Hippocampal formation (tissue), 2 donors: ENCODE measurements around the gene OPCML.

Source experiments
- DNase-seq, 2 donors: peaks; one replicate each; lab custom pipeline; 2025; lab: John Stamatoyannopoulos, UW

The OPCML gene

DNA sequence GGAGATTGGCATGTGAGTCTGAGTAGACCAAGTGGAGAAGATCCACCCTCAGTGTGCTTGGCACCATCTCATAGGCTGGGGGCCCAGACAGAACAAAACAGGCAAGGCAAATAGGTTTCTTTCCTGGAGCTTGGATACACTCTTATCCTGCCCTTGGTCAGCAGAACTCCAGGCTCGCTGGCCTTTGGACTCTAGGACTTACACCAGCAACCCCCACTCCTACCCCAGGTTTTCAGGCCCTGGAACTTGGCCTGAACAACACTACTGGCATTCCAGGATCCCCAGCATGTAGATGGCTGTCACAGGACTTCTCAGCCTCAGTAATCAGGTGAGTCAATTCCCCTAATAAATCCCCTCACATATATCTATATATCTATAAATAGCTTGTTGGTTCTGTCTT lies 637.7 kb downstream of the OPCML start:
- DNase-seq: no peak

DNA sequence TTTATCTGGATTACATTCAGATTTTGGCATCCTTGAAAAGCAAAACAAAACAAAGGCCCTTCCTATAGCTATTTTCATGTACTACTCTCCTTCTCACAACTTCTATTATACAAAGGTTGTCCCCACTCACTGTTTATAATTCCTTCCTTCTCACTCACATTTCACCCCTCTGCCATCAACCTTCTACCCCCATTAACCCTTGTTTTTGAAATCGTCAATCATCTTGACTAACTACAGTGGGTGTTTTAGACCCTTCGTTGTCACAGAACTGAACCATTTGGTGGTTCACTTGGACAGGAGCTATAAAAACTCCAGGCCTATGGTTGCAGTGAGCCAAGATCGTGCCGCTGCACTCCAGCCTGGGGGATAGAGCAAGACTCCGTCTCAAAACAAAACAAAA lies 639.4 kb downstream of the OPCML start:
- no peak for DNase-seq

DNA sequence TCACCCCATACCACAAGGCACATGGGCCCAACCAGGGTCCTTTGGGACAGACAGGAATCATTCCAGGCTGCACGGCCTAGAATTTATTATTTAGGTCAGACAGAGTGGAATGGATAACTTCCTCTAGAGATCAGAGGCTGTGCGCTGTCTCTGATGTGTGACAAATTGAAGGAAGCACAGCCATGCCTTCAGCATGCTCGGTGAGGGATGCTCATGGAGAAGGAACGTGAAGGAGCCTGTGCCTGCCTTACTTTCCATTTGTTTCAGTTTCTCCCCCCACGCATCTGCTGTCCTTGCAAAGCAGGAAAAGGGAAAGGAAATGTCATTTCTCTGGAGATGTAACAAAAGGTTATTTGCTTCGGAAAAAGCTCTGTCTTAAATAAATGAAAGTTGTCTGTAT lies 644.1 kb downstream of the OPCML start:
- DNase-seq: no peak

DNA sequence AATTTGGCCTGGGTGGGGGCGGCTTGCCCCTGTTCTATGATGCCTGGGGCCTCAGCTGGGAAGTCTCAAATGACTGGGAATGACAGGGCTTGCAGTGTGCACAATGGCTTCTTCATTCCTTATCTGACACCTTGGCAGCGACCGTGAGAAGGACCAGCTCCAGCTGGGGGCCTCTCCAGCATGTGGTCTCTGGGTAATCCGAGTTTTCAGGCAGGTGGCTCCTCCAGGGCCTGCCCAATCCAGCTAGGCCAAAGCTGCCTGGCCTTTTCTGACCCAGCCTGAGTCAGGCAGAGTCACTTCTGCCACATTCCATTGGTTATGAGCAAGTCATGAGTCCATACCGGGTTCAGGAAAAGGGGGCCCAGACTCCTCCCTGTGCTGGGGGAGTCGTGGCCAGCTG lies 646.0 kb downstream of the OPCML start:
- no peak for DNase-seq

DNA sequence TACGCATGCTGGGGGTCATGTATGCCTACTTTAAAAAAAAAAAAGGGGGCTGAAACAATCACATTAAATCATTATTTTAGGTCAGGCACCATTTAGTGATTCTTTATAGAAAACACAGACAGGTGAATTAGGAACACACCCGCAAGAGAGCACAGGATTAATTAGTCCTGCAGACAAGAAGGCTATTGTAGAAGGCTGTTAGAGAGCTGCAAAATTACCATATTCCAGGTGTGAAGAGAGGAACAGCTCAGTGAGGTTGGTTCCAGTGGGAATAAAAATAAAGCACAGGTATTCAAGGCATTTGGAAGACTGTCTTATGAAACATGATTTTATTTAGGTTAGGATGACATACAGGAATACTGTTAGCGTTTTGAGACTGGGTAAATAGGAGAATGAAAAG lies 649.1 kb downstream of the OPCML start:
- DNase-seq: no peak

DNA sequence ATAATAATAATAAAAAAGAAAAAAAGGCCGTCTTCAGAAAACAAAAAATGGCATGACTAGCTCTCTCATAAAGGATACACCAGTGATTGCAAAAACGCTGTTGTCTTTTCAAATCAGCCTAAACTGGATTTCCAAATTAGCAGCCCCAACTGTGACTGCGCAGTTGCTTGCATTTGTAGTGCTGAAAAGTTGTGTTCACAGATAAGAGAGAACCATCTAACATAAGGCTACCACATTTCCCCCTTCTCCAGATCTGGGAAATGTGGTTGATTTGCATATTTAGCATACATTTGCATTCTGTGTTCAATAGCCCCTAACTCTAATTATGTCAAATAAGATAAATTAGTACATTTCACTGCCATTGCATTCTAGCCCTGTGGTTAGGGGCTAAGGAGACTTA lies 650.7 kb downstream of the OPCML start:
- DNase-seq: no peak

DNA sequence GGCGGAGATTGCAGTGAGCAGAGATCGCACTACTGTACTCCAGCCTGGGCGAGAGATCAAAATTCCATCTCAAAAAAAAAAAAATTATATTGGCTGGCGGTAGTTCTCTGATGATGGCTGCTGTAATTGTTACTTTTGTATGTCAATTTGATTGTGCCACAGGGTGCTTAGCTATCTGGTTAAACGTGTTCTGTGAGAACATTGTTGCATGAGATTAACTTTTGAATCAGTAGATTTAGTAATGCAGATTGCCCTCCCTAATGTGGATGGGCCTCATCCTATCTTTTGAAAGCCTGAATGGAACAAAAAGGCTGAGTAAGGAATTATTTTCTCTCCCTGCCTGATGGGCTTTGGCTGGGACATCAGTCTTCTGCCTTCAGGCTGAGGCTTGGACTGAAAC lies 654.2 kb downstream of the OPCML start:
- DNase-seq: no peak

DNA sequence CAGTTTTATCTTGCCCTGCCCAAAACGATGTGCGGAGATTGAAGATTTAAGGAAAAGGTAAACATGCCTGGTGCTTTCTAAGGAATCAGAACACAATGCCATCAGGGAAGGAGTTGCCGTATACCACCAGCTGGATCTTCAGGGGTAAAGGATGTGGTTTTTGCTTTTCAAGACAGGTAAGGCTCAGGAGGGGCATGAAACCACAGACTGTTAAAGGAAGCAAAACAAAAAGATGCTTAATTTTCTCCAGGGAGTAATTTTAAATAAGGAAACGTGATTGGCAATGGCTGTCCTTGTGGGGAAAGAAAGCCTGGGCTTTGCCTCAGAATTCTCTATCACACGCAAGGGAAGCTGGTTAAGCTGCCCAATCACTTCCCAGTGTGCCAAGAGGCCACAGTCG lies 655.6 kb downstream of the OPCML start:
- no peak for DNase-seq

DNA sequence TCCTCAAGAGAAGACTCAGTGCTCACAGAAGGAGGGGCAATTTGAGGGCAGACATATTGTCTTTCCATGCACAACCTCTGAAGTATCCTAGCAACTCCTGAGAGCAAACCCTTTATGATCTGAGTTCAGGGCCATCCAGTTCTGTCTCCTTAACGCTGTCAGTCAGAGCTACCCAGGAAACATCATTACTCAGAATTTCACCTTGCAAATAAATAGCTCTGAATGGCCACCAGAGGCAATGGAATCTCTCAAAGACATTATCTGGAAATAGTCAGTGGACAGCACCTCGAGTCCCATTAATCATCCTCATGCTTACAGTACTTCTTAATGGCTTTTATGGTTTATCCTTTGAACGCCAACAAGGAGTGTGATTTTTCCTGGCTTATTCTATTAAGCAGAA lies 656.1 kb downstream of the OPCML start:
- DNase-seq: no peak

DNA sequence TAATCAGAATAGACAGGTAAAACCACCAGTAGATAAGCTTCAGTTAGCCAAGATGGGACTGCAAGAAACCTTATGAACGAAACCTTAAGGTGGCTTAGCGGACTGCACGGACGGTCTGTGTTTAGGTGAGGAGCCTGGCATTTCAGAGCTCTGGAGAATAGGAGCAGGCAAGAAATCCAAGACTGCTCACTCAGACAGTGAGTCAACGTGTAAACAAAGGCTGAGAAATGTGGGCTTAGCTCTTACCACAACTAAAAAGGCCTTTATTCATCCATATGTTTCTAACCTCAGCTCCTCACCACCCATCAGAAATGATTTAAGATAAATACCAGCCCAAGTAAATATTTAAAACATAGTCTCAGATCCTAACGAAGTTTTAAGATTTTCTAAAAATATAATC lies 657.7 kb downstream of the OPCML start:
- no peak for DNase-seq

DNA sequence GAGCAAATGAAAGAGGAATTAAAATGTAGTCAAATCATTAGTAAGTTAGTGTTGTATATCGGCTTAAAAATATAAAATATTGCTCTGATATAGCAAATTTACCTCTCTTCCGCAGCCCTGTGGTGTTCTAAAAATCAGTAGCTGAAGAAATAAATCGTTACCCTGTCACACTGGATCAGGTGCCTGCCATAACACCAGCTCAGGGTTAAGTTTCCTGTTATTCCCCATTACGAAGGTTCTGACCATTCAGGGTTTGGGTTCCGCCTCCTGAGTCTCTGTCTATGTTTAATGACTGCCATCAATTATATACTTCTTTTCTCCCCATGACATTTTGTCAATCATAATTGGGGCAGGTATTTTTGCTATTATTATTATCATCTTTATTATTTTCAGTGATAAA lies 658.5 kb downstream of the OPCML start:
- DNase-seq: no peak

DNA sequence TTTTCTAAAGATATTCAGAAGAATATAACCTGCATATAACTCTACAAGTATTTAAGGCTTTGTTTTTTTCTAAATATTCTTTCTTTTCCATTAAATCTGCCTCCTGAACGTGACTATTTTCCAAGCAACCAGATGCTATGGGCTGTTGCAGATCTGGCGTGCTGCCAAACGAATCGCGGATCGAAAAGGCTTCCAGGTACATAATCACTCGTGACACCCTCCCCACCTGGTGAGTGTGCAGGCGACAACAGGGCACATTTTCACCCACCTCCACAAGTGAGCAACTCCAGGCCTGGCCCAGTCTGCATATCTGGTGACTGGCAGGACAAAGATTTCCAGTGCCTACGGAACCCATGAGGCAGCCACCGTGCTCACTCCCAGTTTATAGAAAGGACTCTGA lies 660.1 kb downstream of the OPCML start:
- DNase-seq: no peak

DNA sequence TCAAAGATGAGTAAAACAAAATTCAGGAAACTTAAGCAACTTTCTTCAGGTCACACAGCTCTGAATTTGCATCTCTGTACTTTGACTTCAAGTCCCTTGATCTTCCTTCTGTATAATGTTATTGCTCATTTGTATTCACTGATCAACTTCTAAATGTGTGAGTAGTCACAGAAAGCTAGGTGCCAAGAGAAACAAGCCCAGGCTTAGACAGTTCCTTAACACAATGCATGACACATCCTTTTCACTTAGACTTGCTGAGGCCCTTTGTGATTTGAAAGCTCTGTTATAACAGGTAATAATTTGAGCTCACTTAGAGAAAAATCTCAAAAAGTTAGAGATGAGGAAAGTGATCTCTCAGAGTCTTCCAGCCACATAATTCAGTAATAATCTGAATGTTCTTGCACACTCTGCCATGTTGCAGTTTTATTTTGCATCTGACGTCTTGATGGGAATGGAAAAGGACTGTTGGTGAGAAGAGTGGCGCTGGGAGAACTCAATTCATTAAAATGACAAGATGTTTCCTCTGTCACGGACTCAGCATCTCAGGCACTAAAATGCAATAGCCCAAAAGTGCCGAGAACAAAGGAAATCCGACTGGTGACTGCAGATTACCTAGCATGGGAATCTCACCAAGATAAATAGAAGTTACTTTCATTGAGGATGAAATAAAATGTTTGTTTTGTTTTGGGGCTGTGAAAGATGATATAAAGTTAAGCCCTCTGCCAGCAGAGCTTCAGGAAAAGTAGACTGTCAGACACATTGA lies 665.3 kb downstream of the OPCML start:
- DNase-seq: no peak

DNA sequence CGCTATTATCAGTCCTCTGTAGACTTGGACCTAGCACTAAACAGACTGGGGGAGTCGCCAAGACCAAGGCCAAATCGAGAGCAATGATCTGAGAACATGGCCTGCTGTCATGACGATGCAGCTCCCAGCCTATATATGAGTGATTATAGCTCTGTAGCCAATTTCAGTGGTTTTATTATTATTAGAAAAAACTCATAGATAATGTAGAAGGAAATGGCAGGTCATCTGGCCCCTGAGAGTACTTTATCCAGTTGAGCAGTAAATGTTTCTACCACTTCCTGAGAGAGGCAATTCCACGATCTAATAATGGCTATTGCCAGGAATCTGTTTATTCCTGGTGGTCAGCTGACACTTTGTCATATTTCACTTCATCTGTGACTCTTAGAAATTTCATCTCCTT lies 666.7 kb downstream of the OPCML start:
- DNase-seq: no peak

DNA sequence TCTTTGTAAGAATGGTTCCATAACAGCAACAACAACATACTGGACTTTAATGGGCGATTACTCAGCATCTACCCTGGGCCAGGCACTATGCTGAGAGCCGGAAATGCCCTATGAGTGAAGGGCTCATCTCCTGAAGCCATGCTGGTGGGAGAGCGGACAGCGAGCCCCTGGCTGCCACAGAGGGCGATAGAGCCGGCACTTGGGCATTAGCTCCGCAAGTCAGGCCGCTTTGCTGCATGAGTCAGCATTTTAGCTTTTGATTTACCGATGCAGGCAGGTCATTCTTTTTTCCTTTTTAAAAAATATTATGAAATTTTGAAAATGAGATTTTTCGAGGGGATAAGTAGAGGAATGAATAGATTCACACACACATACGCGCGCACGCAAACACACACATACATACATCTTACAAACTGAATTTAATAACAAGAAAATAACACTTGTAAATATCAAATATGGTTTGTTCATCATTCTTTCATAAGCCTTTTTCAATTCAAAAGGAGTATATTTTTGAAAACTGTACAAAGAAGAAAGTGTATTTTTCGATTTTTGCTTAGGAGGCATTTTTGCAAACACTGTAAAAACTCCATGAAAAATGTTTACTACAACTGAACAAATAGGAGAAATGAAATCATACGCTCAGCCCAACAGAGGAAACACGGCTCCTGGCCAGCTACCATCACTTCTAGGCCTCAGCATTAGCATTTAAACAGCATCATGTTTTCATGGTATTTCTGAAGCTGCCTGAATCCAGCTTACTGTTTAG lies 667.3 kb downstream of the OPCML start:
- DNase-seq: no peak

DNA sequence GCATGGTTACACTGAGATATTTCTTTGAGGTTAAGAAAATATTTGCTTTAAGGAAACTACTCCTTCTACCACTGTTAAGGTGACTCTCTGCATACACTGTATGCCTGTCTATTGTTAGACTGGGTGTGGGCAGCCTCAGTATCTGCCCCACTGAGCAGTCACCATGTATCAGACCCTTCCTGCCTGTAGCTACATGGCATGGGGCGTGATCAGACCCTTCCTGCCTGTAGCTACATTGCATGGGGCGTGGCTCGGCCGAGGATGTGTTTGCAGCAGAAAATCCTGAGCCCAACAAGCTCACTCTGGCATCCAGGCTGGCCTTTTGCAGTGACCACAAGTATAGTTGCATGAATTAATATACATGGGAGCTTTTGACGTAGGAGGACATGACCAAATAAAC lies 669.4 kb downstream of the OPCML start:
- no peak for DNase-seq

DNA sequence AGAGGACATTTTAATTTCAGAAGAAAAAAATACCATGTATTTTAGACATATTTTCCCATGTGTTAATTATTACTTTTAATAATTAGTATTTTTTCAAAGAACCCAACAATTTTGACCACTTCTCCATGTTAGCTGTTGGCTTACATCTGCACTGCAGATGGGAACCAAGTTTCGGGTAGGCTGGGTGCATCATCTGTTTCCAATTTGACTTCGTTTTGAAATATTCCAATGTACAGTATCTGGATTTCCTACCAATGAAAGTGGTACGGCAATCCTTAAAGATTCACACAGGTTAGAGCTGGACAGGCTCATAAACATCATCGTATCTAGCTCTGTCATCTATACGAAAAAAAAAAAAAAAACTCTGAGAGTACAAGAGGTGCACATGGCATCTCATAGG lies 670.2 kb downstream of the OPCML start:
- no peak for DNase-seq

DNA sequence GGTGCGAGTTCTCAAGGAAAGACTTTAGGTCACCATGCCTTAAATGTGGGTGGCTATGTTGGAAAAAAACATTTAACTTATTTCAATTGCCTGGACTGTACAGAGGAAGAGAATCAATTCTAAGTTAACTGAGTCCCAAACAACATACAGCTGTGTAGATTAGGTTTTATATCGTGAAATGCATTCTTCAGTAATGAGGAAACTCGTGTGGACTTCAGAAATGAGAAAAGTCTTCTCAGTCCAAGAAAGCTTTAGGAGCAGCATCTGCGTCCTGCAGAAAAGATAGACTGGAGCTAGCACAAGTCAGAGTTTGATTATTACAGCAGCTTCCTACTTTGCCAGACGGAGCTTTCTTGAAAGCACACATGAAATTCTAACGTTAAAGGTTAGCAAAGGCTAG lies 673.0 kb downstream of the OPCML start:
- no peak for DNase-seq

DNA sequence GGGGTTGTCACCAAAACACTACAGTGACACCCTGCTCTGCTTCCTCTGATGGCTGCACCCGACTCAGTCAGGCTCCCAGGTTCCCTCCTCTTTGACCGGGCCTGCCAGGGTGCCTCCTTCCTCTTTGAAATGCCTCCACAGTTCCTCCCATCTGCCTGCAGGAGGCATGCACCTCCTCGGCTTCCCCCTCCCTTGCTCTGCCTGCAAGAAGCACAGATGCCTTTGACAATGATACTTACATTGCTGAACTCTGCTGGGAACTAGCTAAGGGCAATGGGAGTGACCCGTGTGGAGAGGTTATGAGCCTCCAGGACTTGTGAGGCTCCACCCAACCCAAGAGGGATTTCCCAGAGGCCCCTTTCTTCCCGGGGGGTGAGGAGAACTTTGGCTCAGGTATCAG lies 674.1 kb downstream of the OPCML start:
- DNase-seq: no peak

DNA sequence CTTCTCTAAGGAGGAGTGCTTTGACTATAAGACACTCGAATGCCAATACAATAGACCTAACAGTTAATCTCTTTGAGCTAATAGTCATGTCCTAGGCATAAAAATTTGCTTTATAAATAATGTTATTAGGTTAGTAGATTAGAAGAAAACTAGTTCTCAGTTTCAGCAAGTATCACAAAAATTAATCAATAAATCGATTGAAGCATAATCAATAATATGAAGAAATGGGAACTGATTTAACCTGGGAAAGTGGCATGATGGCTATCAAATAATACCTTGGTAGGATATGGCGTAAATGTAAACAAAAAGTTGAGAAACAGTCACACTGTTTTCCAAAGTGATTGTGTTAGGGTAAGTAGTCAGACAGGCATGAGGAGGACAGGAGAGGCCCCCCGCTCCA lies 676.3 kb downstream of the OPCML start:
- DNase-seq: no peak

DNA sequence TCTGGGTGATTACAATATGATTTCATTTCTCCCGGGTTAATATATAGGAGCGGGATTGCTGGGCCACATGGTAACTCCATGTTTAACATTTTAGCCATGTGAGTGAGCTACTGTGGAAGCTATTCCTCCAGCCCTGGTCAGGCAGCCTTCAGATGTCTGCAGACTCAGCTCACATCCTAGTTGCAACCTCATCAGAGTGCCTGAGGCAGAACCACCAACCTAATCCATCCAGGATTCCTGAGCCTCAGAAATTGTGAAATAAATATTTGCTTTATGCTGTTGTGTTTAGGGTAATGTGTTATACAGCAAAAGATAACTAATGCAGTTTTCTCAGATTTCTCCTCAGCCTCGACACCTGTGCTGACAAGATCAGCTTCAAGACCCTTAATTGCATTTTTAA lies 676.8 kb downstream of the OPCML start:
- no peak for DNase-seq

DNA sequence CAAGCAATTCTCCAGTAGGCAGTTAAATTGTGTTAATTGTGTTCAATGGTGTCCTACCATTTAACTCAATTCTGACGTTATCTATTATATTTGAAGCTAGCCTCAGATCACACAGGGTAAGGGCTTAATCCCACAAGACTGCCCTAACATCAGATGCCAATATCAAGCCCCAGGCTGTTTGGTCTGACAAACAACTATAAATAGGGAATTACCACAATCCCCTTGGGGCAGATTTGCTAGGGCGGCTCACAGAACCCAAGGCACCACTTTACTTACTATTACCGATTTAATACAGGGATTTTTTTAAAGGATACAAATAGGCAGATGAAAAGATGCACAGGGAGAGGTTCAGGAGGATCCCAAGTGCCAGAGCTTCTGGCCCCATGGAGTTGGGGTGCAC lies 678.4 kb downstream of the OPCML start:
- no peak for DNase-seq

DNA sequence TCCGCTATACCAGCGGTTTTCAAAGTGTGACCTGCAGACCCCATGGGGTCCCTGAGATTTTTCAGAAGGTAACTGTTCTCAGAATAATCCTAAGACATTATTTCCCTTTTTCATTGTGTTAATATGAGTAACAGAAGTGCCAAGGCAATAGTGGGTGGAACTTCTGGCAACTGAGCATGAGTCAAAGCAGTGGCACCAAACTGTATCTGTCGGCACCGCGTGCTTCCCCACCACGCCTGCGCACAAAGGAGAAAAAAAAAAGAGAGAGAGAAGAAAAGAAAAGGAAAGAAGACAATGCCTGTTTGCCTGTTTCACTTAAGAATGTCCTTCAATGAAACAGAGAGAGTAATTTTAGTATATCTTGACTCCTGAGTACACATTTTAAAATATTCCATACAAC lies 679.9 kb downstream of the OPCML start:
- no peak for DNase-seq

DNA sequence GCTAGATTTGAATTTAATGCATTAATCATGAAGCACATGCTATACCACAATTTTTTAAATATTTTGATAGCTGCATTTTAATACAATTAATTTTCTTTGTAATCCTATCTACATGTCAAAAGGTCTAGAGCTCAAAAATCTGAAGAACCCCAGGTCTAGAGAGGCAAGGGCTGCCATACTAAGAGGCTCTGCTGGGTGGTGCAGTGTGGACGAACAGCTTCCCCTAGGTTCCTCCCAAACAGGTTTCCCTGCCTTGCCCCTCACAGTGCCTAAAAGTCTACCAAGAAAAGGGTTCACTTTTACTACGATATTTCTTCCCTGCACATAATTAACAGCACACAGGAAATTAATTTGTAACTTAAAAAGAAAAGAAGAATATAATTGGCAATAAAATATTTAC lies 681.1 kb downstream of the OPCML start:
- DNase-seq: no peak
